Transverse colon (tissue), 4 donors: Measurements from ENCODE around the gene RASSF1. TPM values are rescaled to one million over a fixed set of nuclear protein-coding genes. Genes with fewer than 3 reads are reported as not detected.
"Not testable (repeated sequence)": the region's sequence is repeated elsewhere in the genome, so short reads cannot be mapped to it uniquely, and the experiment has no call there.

Source experiments
- DNase-seq: peaks from one replicate; pipeline ENCODE4 v3.0.0-alpha.2; 2019
- H3K27ac ChIP-seq, 4 donors: fragments of 200-600 bp; sonication (generic); 2 replicates each; pipeline ENCODE4 v1.5.1; 2016 to 2018; ENCODE audit warnings: inconsistent platforms in 4 of 4
- H3K27me3 ChIP-seq: fragments of 200-600 bp; sonication (generic); 2 replicates; pipeline ENCODE4 v1.5.1; 2017; ENCODE audit warnings: inconsistent platforms
- H3K36me3 ChIP-seq, 4 donors: fragments of 200-600 bp; sonication (generic); 2 replicates each; pipeline ENCODE4 v1.5.1; 2017 to 2019; ENCODE audit warnings: inconsistent platforms in 4 of 4
- H3K4me1 ChIP-seq, 4 donors: fragments of 200-600 bp; sonication (generic); 2 replicates each; pipeline ENCODE4 v1.5.1; 2017 to 2020; ENCODE audit warnings: inconsistent platforms in 4 of 4
- H3K4me3 ChIP-seq, 4 donors: fragments of 200-600 bp; sonication (generic); 1 replicate in 1 of 4; 2 replicates in 3 of 4; pipeline versions ENCODE4 v1.5.1 to v1.6.1; 2017 to 2019; ENCODE audit warnings: inconsistent platforms in 4 of 4
- H3K9me3 ChIP-seq, 2 donors: fragments of 200-600 bp; sonication (generic); 2 replicates each; pipeline ENCODE4 v1.5.1; 2017 to 2019; ENCODE audit warnings: inconsistent platforms in 2 of 2
- EP300 ChIP-seq: sonication (generic); formaldehyde crosslinking; IDR thresholded peaks from one replicate; pipeline ENCODE4 v1.6.1; 2017; ENCODE audit warnings: antibody characterized with exemption, low read depth
- POLR2A ChIP-seq: fragments of 450-650 bp; IDR thresholded peaks from one replicate; pipeline ENCODE4 v1.6.1; 2016; ENCODE audit warnings: antibody characterized with exemption, mild to moderate bottlenecking, moderate library complexity
- POLR2AphosphoS5 ChIP-seq, 3 donors: sonication (generic); formaldehyde crosslinking; IDR thresholded peaks; one replicate each; pipeline ENCODE4 v1.6.1; 2016; ENCODE audit warnings: antibody characterized with exemption in 3 of 3
- WGBS, 2 donors: methylation state at CpG; one replicate each; pipeline ENCODE4 v1.1.5; 2018; ENCODE audit warnings: low coverage in 1 of 2; 5-methylcytosine and 5-hydroxymethylcytosine counted together
- in situ Hi-C, 4 donors: fragments of 200-750 bp; cut with MboI; loops; one replicate each; pipeline versions ENCODE4 v1.15.0 to v1.15.1; 2017; ENCODE audit warnings: low sequenced_read_pairs in 3 of 4, low pct_ligation_motif_present in 1 of 4, low pct_unique_long_range_greater_than_20kb in 1 of 4
- intact Hi-C: fragments of 100-400 bp; cut with DNase I; formaldehyde crosslinking; loops from one replicate; pipeline ENCODE4 v1.15.1; 2023; ENCODE audit warnings: low total_unique reads
- total RNA-seq, 4 donors: library from RNA; depleted of rRNA; stranded (reverse); fragments of >200 nt; gene quantifications; one replicate each; pipeline ENCODE4 v1.1.0, GENCODE V29; 2016
- TF ChIP-seq, protein P1 (sequence below), 5 experiments: fragments of 200-600 bp in 3 of 5; fragments of 450-650 bp in 2 of 5; sonication (generic) in 3 of 5; IDR thresholded peaks; 1 replicate in 2 of 5; 2 replicates in 3 of 5; pipeline ENCODE4 v1.5.1; 2016 to 2017; ENCODE audit warnings: antibody characterized with exemption in 5 of 5, inconsistent platforms in 3 of 5, mild to moderate bottlenecking in 2 of 5, moderate library complexity in 1 of 5

Gene RASSF1
- total RNA-seq, 4 donors from 2014 or later = 9.8 to 29.2 (median 21.7) TPM

DNA sequence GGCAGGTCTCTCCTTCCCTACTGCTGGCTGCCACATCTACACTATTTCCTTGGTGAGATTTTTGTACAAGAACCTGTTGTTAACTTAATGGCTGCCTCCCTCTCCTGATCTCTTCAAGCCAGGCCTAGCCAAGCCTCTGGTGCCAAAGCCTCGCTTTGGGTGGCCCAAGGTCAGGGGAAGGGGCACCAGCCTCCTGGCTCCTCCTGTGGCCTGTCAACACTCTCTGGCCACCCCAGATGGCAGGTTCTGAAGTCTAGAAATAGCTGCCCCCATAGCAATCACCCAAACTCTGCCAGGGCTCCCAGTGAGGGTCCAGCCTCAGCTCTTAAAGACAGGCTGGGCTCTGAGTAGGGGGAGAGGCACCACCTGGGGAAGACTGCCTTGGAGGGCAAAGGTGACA, 53.4 kb downstream of the RASSF1 start:
- no peak for DNase-seq
- peaks cover 7 to 17% (median 12%) of the 10 kb centered on the region in 4 donors for H3K4me1 ChIP-seq
- WGBS, 2 donors = 100% methylated on average over 1 of the region's 1 CpG; no CpG with 5 or more reads in 1 of the 2 donors
- H3K36me3 ChIP-seq = peaks cover 0 to 11% (median 6%) of the 10 kb centered on the region in 4 donors
- H3K27me3 ChIP-seq = no peaks in the 10 kb centered on the region
- H3K4me3 ChIP-seq = no peak overlapping the region
- intact Hi-C loops (no loop called here), in situ Hi-C loops (no loop called here)
- TF ChIP-seq POLR2A (no peak), POLR2AphosphoS5 (IDR thresholded peaks at IDR 0.05) (no peak), EP300 (no peak)
- TF ChIP-seq, protein P1, sequence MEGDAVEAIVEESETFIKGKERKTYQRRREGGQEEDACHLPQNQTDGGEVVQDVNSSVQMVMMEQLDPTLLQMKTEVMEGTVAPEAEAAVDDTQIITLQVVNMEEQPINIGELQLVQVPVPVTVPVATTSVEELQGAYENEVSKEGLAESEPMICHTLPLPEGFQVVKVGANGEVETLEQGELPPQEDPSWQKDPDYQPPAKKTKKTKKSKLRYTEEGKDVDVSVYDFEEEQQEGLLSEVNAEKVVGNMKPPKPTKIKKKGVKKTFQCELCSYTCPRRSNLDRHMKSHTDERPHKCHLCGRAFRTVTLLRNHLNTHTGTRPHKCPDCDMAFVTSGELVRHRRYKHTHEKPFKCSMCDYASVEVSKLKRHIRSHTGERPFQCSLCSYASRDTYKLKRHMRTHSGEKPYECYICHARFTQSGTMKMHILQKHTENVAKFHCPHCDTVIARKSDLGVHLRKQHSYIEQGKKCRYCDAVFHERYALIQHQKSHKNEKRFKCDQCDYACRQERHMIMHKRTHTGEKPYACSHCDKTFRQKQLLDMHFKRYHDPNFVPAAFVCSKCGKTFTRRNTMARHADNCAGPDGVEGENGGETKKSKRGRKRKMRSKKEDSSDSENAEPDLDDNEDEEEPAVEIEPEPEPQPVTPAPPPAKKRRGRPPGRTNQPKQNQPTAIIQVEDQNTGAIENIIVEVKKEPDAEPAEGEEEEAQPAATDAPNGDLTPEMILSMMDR (IDR thresholded peaks at IDR 0.05) = no peak
- no peak overlapping the region for H3K27ac ChIP-seq
- H3K9me3 ChIP-seq = no peaks in the 10 kb centered on the region

DNA sequence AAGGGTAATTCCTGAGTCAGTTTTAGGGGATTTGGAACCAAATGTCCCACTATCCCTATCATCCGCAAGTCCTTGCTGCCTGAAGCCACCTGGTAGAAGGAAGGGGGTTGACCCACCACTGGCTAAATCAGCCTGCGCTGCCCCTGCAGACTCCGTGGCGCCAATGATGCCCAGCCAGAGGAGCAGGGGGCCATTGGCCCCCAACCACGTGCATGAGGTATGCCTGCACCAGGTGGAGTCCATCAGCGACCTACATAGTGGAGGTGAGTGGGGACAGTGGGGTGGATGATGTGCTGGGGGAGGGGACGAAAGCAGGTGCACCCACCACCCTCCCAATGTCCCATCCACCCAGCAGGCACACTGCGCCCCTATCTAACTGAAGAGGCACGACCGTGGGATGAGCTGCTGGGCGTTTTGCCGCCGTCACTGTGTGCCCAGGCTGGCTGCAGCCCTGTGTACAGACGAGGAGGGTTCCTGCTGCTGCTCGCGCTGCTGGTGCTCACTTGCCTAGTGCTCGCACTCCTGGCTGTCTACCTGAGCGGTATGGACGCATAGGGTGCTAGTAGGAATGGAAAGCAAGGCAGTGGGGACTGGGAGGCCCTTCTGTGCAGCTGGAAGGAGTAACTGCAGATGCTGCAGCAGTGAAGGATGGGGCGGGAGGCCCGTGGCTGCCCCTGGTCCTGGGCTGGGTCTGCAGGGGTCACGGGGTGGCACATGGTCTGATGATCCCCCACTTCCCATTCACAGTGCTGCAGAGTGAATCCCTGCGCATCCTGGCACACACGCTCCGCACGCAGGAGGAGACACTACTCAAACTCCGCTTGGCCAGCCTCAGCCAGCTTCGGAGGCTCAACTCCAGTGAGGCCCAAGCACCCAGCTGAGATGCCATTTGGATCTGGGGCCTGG, 54.1 kb downstream of the RASSF1 start:
- WGBS, 2 donors = 88% methylated on average over 26 of the region's 28 CpGs; no CpG with 5 or more reads in 1 of the 2 donors
- in situ Hi-C loops = no loop called here

DNA sequence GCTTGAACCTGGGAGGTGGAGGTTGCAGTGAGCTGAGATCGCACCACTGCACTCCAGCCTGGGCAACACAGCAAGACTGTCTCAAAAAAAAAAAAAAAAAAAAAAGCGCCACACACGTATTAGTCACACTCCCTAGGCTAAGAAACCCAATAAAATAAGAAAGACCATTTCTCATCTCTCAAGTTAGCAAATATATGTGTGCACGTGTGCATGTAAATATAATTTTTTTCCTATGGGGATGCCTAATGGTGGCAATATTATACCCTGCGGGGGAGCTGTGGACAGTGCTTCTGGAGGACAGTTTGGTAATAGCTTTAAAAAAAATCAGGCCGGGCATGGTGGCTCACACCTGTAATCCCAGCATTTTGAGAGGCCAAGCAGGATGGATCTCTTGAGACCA, 56.5 kb downstream of the RASSF1 start:
- intact Hi-C loops, H3K4me3 ChIP-seq, H3K9me3 ChIP-seq, H3K27me3 ChIP-seq, H3K27ac ChIP-seq, DNase-seq, in situ Hi-C loops, H3K36me3 ChIP-seq, H3K4me1 ChIP-seq: not testable (repeated sequence)
- 74 to 82% methylated on average over 4 to 6 of the region's 6 CpGs for WGBS, 2 donors

More for the DNA sequence above, 54.1 kb downstream of the RASSF1 start:
- Histone ChIP-seq H3K4me1 (peaks cover 7 to 13% (median 11%) of the 10 kb centered on the region in 4 donors), H3K4me3 (no peak overlapping the region), H3K36me3 (peaks cover 0 to 11% (median 6%) of the 10 kb centered on the region in 4 donors), H3K9me3 (no peaks in the 10 kb centered on the region), H3K27ac (no peak overlapping the region), H3K27me3 (no peaks in the 10 kb centered on the region)
- DNase-seq = no peak
- TF ChIP-seq, protein P1 (IDR thresholded peaks at IDR 0.05) = no peak
- intact Hi-C loops = no loop called here

Other genes starting within 250 kb of the RASSF1 start
- gene SEMA3F, start 185.5 kb downstream of the RASSF1 start, total RNA-seq = 10 to 100 TPM in 1 of 4 donors, 1 to 10 TPM in 3; 1.9 to 30.6 (median 3.8) TPM
- gene GNAT1, start 149.2 kb downstream of the RASSF1 start, total RNA-seq = not detected
- gene SLC38A3, start 135.6 kb downstream of the RASSF1 start, total RNA-seq = not detected
- 100 to 1,000 TPM in 1 of 4 donors, 10 to 100 TPM in 3; 69.6 to 322 (median 74.8) TPM for gene GNAI2, start 104.6 kb downstream of the RASSF1 start, total RNA-seq
- gene SEMA3B, start 71.7 kb downstream of the RASSF1 start, total RNA-seq = 100 to 1,000 TPM in 2 of 4 donors, 10 to 100 TPM in 2; 59.5 to 423 (median 122) TPM
- not detected for gene LSMEM2, start 61.7 kb downstream of the RASSF1 start, total RNA-seq
- gene IFRD2, start 48.4 kb downstream of the RASSF1 start, total RNA-seq = 100 to 1,000 TPM in 1 of 4 donors, 10 to 100 TPM in 3; 44.9 to 183 (median 59.5) TPM
- 10 to 100 TPM in 1 of 4 donors, 1 to 10 TPM in 2, under 1 TPM in 1; 0.79 to 11.2 (median 3.8) TPM for gene HYAL3, start 41.4 kb downstream of the RASSF1 start, total RNA-seq
- gene NAA80, start 41.4 kb downstream of the RASSF1 start, total RNA-seq = 10 to 100 TPM in 1 of 4 donors, 1 to 10 TPM in 3; 5.2 to 13.0 (median 7.8) TPM
- 10 to 100 TPM in 1 of 4 donors, 1 to 10 TPM in 3; 1.8 to 13.8 (median 3.8) TPM for gene HYAL1, start 37.3 kb downstream of the RASSF1 start, total RNA-seq
- 10 to 100 TPM; 18.7 to 51.1 (median 32.0) TPM for gene HYAL2, start 18.1 kb downstream of the RASSF1 start, total RNA-seq
- 10 to 100 TPM in 3 of 4 donors, 1 to 10 TPM in 1; 7.9 to 39.6 (median 28.0) TPM for gene TUSC2, start 12.6 kb downstream of the RASSF1 start, total RNA-seq
- not detected for gene ZMYND10, start 4.9 kb upstream of the RASSF1 start, total RNA-seq
- gene NPRL2, start 9.9 kb upstream of the RASSF1 start, total RNA-seq = 10 to 100 TPM in 2 of 4 donors, 1 to 10 TPM in 2; 6.0 to 29.2 (median 13.1) TPM
- gene CYB561D2, start 10.0 kb upstream of the RASSF1 start, total RNA-seq = 10 to 100 TPM; 23.7 to 53.9 (median 35.6) TPM
- 100 to 1,000 TPM in 1 of 4 donors, 10 to 100 TPM in 3; 71.8 to 103 (median 81.9) TPM for gene TMEM115, start 18.7 kb upstream of the RASSF1 start, total RNA-seq
- gene CACNA2D2, start 162.8 kb upstream of the RASSF1 start, total RNA-seq = 1 to 10 TPM in 2 of 4 donors, under 1 TPM in 2; 0.48 to 2.2 (median 0.87) TPM
- 10 to 100 TPM in 1 of 4 donors, 1 to 10 TPM in 3; 1.9 to 10.2 (median 4.3) TPM for gene C3orf18, start 226.9 kb upstream of the RASSF1 start, total RNA-seq
- gene HEMK1, start 228.7 kb upstream of the RASSF1 start, total RNA-seq = 10 to 100 TPM in 1 of 4 donors, 1 to 10 TPM in 3; 7.3 to 11.6 (median 7.9) TPM